ENCODE data around the gene DIS3L. TPM values are rescaled to one million over a fixed set of nuclear protein-coding genes. Genes with fewer than 3 reads are reported as not detected.
"Not testable (repeated sequence)": the region's sequence is repeated elsewhere in the genome, so short reads cannot be mapped to it uniquely, and the experiment has no call there.

Gene DIS3L
- total RNA-seq, 6 donors from 2014 or later = 20.1 to 48.2 (median 26.9) TPM

DNA sequence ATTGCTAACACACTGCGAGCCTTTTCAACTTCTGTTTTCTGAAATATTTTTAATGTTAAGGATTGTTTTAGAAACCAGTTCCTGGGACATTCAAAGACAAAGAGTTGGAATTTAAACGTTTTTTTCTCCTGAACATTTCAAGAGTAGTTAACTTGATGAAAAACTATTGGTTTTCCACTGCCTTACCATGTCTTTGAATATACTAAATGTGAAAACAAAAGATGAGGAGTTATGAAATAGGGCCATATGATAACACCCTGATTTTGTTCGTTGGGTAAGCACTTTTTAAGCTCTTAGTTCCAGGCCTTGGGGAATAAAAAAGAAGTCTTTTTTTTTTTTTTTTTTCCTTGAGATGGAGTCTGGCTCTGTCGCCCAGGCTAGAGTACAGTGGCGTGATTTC lies 2.8 kb downstream of the DIS3L start:
- 73 to 74% methylated on average over 5 of the region's 5 CpGs for WGBS, 2 donors
- DNase-seq = no peak
- Histone ChIP-seq H3K27ac (no peak overlapping the region), H3K4me1 (peaks cover 18 to 29% (median 19%) of the 10 kb centered on the region in 4 donors), H3K9me3 (no peaks in the 10 kb centered on the region), H3K36me3 (peaks cover 0 to 6% (median 0%) of the 10 kb centered on the region in 4 donors), H3K27me3 (no peaks in the 10 kb centered on the region), H3K4me3 (no peak overlapping the region)
- no peak for ATAC-seq (ENCODE audit: low FRiP score in 2 of 2)
- no peak for TF ChIP-seq POLR2AphosphoS5 (IDR thresholded peaks at IDR 0.05)
- TF ChIP-seq, protein P1, sequence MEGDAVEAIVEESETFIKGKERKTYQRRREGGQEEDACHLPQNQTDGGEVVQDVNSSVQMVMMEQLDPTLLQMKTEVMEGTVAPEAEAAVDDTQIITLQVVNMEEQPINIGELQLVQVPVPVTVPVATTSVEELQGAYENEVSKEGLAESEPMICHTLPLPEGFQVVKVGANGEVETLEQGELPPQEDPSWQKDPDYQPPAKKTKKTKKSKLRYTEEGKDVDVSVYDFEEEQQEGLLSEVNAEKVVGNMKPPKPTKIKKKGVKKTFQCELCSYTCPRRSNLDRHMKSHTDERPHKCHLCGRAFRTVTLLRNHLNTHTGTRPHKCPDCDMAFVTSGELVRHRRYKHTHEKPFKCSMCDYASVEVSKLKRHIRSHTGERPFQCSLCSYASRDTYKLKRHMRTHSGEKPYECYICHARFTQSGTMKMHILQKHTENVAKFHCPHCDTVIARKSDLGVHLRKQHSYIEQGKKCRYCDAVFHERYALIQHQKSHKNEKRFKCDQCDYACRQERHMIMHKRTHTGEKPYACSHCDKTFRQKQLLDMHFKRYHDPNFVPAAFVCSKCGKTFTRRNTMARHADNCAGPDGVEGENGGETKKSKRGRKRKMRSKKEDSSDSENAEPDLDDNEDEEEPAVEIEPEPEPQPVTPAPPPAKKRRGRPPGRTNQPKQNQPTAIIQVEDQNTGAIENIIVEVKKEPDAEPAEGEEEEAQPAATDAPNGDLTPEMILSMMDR (IDR thresholded peaks at IDR 0.05) = no peak
- TF ChIP-seq EP300 (IDR thresholded peaks at IDR 0.05) = no peak
- no peak for TF ChIP-seq POLR2A (IDR thresholded peaks at IDR 0.05)

DNA sequence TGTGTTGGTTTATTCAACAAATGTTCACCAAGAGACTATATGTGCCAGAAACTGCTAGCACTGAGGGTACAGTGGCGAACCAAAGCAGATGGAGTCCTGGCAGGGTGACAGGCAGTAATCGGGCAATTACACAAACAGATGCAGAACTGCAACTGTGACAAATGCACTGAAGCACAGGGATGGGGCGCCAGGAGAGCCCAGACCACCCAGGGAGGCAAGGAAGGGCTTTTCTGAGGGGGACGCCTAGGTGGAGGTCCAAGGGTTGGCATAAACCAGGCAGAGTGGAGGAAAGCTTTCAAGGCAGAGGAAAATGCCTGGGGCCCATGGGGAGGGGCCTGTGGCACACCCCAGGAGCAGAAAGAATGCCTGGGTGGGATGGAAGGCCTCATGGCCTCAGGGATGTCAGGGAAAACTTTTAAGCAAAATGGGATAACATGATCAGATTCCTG lies 5.5 kb downstream of the DIS3L start:
- DNase-seq = no peak
- no peaks in the 10 kb centered on the region for H3K27me3 ChIP-seq
- H3K9me3 ChIP-seq = no peaks in the 10 kb centered on the region
- peaks cover 11 to 17% (median 12%) of the 10 kb centered on the region in 4 donors for H3K4me1 ChIP-seq
- TF ChIP-seq POLR2A (IDR thresholded peaks at IDR 0.05) (no peak), POLR2AphosphoS5 (IDR thresholded peaks at IDR 0.05) (no peak)
- H3K36me3 ChIP-seq = peaks cover 0 to 13% (median 1%) of the 10 kb centered on the region in 4 donors
- no peak overlapping the region for H3K4me3 ChIP-seq
- 74 to 84% methylated on average over 4 of the region's 4 CpGs for WGBS, 2 donors
- no peak overlapping the region for H3K27ac ChIP-seq
- ATAC-seq (ENCODE audit: low FRiP score in 2 of 2) = no peak

DNA sequence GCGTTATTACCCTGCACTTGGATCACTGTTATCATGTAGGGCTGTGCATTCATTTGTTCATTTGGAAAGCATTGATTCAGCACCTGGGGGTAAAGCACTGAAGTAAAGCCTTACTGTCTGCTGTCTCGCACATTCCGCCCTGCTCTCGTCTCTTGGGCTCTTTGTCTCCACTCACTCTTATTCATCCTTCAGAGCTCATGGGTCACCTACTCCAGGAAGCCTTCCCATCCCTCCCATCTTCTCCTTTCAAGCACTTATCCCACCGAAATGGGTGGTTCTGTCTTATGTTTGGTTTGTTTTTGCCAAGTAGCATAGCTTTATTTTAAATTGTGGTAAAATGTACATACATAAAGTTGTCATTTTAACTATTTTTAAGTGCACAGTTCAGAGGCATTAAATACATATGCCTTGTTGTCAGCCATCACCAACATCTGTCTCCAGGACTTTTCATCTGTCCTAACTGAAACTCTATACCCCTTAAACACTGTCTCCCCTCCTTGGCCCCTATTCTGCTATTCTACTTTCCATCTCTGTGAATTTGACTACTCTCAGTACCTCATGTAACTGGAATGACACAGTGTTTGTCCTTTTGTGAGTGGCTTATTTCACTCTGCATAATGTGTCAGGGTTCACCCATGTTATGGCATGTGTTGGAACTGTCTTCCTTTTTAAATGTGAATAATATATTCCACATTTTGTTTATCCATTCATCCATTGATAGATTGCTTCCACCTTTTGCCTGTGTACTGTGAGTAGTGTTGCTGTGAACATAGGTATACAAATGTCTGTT lies 9.3 kb downstream of the DIS3L start:
- Histone ChIP-seq H3K36me3 (peaks cover 0 to 23% (median 13%) of the 10 kb centered on the region in 4 donors), H3K4me1 (no peaks in the 10 kb centered on the region), H3K9me3 (no peaks in the 10 kb centered on the region), H3K27me3 (no peaks in the 10 kb centered on the region), H3K27ac (no peak overlapping the region), H3K4me3 (no peak overlapping the region)
- TF ChIP-seq, protein P1 (IDR thresholded peaks at IDR 0.05) = no peak
- TF ChIP-seq POLR2A (IDR thresholded peaks at IDR 0.05) (no peak), EP300 (IDR thresholded peaks at IDR 0.05) (no peak)
- ATAC-seq (ENCODE audit: low FRiP score in 2 of 2) (no peak), DNase-seq (no peak)
- WGBS, 2 donors = 78 to 93% methylated on average over 5 of the region's 5 CpGs

DNA sequence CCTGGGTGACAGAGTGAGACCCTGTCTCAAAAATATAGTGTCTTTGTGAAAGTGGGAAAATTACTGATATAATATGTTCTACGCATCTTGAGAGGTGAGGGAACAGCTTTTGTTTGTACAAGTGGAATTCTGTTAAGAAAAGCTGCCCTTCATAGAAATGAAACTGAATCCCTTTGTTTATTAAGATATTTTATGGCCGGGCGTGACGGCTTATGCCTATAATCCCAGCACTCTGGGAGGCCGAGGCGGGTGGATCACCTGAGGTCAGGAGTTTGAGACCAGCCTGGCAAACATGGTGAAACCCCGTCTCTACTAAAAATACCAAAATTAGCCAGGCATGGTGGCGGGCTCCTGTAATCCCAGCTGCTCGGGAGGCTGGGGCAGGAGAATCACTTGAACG lies 11.1 kb downstream of the DIS3L start:
- H3K27me3 ChIP-seq; H3K4me3 ChIP-seq; ATAC-seq (ENCODE audit: low FRiP score in 2 of 2); DNase-seq; H3K9me3 ChIP-seq; H3K27ac ChIP-seq; H3K4me1 ChIP-seq: not testable (repeated sequence)
- H3K36me3 ChIP-seq = peaks cover 0 to 39% (median 20%) of the 10 kb centered on the region in 4 donors
- WGBS, 2 donors = 97 to 98% methylated on average over 10 of the region's 10 CpGs

DNA sequence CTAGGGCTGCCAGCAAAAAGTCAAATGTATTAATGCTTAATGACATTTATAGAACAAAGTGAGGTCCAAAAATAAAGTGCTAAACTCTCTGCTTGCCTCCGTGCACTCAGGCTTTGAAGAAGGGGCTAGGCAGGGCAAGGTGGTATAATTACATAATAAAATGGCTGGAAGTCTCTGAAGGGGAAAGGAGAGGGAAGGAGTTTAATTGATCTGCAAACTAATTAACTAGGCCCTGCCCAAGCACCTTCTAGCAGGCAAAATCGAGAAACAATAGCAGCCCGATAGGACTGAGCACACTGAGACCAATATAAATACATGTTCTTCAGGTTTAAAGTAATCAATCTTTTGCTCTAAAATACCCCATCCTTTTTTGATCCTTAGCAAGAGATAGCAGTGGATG lies 13.0 kb downstream of the DIS3L start:
- Histone ChIP-seq H3K9me3 (no peaks in the 10 kb centered on the region), H3K27ac (no peak overlapping the region), H3K27me3 (no peaks in the 10 kb centered on the region), H3K36me3 (peaks cover 0 to 56% (median 32%) of the 10 kb centered on the region in 4 donors), H3K4me1 (no peaks in the 10 kb centered on the region), H3K4me3 (no peak overlapping the region)
- WGBS, 2 donors = 88 to 92% methylated on average over 3 of the region's 3 CpGs
- no peak for DNase-seq
- TF ChIP-seq, protein P1 (IDR thresholded peaks at IDR 0.05) = no peak
- TF ChIP-seq EP300 (IDR thresholded peaks at IDR 0.05) = no peak
- no peak for ATAC-seq (ENCODE audit: low FRiP score in 2 of 2)

DNA sequence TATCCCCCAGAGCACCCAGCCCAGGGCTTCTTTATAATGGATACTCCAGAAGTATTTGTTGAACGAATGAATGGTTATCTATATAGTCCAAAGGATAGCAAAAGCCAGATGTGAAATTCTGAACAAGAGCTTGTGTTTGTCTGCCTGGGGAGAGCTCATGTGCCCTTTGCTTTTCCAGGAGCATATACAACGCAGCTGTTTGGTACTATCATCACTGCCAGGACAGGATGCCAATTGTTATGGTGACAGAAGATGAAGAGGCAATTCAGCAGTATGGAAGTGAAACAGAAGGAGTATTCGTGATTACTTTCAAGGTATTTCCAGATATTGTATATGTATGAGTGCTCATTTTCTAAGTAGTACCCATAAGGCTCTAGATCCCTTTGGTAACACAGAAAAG lies 15.2 kb downstream of the DIS3L start:
- H3K36me3 ChIP-seq = peaks cover 5 to 75% (median 43%) of the 10 kb centered on the region in 4 donors

More for the DNA sequence above, 15.2 kb downstream of the DIS3L start:
- H3K27ac ChIP-seq = no peak overlapping the region
- no peak for ATAC-seq (ENCODE audit: low FRiP score in 2 of 2)
- DNase-seq = no peak
- TF ChIP-seq EP300 (IDR thresholded peaks at IDR 0.05) (no peak), POLR2A (IDR thresholded peaks at IDR 0.05) (no peak), POLR2AphosphoS5 (IDR thresholded peaks at IDR 0.05) (no peak)
- TF ChIP-seq, protein P1 (IDR thresholded peaks at IDR 0.05) = no peak
- no peaks in the 10 kb centered on the region for H3K4me1 ChIP-seq
- no peaks in the 10 kb centered on the region for H3K9me3 ChIP-seq
- WGBS, 2 donors = 91 to 95% methylated on average over 3 of the region's 3 CpGs
- H3K27me3 ChIP-seq = no peaks in the 10 kb centered on the region
- no peak overlapping the region for H3K4me3 ChIP-seq
